Measurements from ENCODE around the gene GDNF.

The GDNF gene

DNA sequence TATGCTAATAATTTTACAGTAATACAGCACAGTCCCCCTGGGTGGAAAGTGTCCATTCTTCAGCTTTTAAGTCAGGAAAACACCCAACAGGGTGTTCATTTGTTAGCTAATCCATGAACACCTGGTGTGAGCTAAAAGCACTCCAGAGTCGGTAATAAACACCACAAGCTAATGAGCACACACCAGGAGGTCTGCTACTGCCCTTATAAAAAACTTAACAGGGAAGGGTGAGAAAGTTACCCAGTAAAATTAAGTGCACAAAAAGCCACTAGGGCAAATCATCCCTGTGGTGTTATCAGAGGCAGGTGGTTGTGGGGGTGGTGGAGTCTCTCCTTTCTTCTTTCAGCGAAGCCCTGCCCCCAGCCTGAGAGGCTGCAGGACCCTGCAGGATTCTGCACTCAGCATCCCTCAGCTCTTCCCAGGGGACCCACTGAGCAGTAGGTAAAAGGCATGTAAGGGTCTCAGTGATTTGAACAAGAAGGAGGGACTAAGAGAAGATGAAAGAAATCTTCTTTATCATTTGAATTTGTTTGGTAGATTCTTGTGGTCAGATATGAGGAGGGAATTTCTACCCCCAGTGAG lies 14.4 kb downstream of the GDNF start (continued):
- TF ChIP-seq, protein P1, sequence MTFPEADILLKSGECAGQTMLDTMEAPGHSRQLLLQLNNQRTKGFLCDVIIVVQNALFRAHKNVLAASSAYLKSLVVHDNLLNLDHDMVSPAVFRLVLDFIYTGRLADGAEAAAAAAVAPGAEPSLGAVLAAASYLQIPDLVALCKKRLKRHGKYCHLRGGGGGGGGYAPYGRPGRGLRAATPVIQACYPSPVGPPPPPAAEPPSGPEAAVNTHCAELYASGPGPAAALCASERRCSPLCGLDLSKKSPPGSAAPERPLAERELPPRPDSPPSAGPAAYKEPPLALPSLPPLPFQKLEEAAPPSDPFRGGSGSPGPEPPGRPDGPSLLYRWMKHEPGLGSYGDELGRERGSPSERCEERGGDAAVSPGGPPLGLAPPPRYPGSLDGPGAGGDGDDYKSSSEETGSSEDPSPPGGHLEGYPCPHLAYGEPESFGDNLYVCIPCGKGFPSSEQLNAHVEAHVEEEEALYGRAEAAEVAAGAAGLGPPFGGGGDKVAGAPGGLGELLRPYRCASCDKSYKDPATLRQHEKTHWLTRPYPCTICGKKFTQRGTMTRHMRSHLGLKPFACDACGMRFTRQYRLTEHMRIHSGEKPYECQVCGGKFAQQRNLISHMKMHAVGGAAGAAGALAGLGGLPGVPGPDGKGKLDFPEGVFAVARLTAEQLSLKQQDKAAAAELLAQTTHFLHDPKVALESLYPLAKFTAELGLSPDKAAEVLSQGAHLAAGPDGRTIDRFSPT (tag by site-specific recombination; IDR thresholded peaks at IDR 0.05), result peak; percentile 75
- TF ChIP-seq, protein P2, sequence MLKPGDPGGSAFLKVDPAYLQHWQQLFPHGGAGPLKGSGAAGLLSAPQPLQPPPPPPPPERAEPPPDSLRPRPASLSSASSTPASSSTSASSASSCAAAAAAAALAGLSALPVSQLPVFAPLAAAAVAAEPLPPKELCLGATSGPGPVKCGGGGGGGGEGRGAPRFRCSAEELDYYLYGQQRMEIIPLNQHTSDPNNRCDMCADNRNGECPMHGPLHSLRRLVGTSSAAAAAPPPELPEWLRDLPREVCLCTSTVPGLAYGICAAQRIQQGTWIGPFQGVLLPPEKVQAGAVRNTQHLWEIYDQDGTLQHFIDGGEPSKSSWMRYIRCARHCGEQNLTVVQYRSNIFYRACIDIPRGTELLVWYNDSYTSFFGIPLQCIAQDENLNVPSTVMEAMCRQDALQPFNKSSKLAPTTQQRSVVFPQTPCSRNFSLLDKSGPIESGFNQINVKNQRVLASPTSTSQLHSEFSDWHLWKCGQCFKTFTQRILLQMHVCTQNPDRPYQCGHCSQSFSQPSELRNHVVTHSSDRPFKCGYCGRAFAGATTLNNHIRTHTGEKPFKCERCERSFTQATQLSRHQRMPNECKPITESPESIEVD (tag by site-specific recombination; IDR thresholded peaks at IDR 0.05), result peak; percentile 95
- TF ChIP-seq AEBP2 (tag by site-specific recombination; IDR thresholded peaks at IDR 0.05; ENCODE audit: borderline replicate concordance), result no peak
- TF ChIP-seq WT1 (tag by site-specific recombination; IDR thresholded peaks at IDR 0.05), result peak; percentile 40; the same call in 1 of the 2 replicates
- TF ChIP-seq ZSCAN16 (tag by site-specific recombination; IDR thresholded peaks at IDR 0.05), result 0 out of 2 replicates have a peak, but pooled peaks have one; percentile 69

- TF ChIP-seq SALL2 (tag by site-specific recombination; IDR thresholded peaks at IDR 0.05; ENCODE audit: borderline replicate concordance), result no peak
- 0 out of 2 replicates have a peak, but pooled peaks have one; percentile 31 for TF ChIP-seq ZNF423 (tag by site-specific recombination; IDR thresholded peaks at IDR 0.05)
- TF ChIP-seq ZNF600 (tag by site-specific recombination; IDR thresholded peaks at IDR 0.05), result no peak
- peak; percentile 83 for TF ChIP-seq GLIS1 (tag by site-specific recombination; IDR thresholded peaks at IDR 0.05)
- peak; percentile 83 for TF ChIP-seq ZIC2 (tag by site-specific recombination; IDR thresholded peaks at IDR 0.05)
- Histone ChIP-seq H3K9me3 (ENCODE audit: control insufficient read depth, insufficient read depth, low read depth, low read length) (no peaks in the 10 kb centered on the region), H3K36me3 (ENCODE audit: control insufficient read depth in 2 of 2, insufficient read depth in 1 of 2, low read length in 2 of 2) (peaks cover 0 to 17% of the 10 kb centered on the region in 2 experiments; a peak in 2 of 3 replicates), H3K4me1 (ENCODE audit: control insufficient read depth, insufficient read depth, low read length) (peaks cover 25% of the 10 kb centered on the region), H3K4me3 (ENCODE audit: low read depth, low read length) (no peak overlapping the region), H3K27ac (ENCODE audit: extremely low read depth, low read depth, low read length) (no peak overlapping the region)
- POLR2A ChIA-PET, result no interaction called here
- CTCF ChIA-PET, result interaction anchor here (1.1 to 1.7 kb wide), 3 partner anchors 8 to 410 kb away, joined by 4 to 5 read pairs (median 5); no protein-coding TSS in a partner anchor
Observed at GRCh38 chr5:37823433-37824152, 16.2 kb downstream of the GDNF start.

GRCh38 chr5:37816883-37817282 lies 23.0 kb downstream of the GDNF start:
- Histone ChIP-seq H3K4me3 (ENCODE audit: low read depth, low read length) (no peak overlapping the region), H3K27ac (ENCODE audit: extremely low read depth, low read depth, low read length) (no peak overlapping the region), H3K9me3 (ENCODE audit: control insufficient read depth, insufficient read depth, low read depth, low read length) (no peaks in the 10 kb centered on the region), H3K4me1 (ENCODE audit: control insufficient read depth, insufficient read depth, low read length) (0 out of 2 replicates have a peak, but pooled peaks cover 8% of the 10 kb centered on the region), H3K36me3 (ENCODE audit: control insufficient read depth in 2 of 2, insufficient read depth in 1 of 2, low read length in 2 of 2) (peaks cover 0 to 22% of the 10 kb centered on the region in 2 experiments; a peak in 2 of 3 replicates)
- TF ChIP-seq KLF1 (tag by site-specific recombination; IDR thresholded peaks at IDR 0.05) (no peak), ZNF510 (tag by site-specific recombination; IDR thresholded peaks at IDR 0.05; ENCODE audit: insufficient replicate concordance) (peak; percentile 62)
- POLR2A ChIA-PET, result no interaction called here
- CTCF ChIA-PET, result interaction anchor here (0.6 to 1.1 kb wide), 2 partner anchors 66 to 94 kb away, joined by 3 to 4 read pairs; no protein-coding TSS in a partner anchor

All from HEK293 (cell line).